AG09309 (cell line): Measurements from ENCODE around the gene SYT7.

Source experiments
- DNase-seq: peaks from one replicate; pipeline ENCODE4 v3.0.0-alpha.2; 2010; ENCODE audit warnings: low read depth
- H3K4me3 ChIP-seq: 2 replicates; pipeline ENCODE4 v1.5.1; 2011; ENCODE audit warnings: mild to moderate bottlenecking, low read depth, low read length, moderate library complexity; ENCODE audit not compliant: control insufficient read depth
- CTCF ChIP-seq: IDR thresholded peaks from 2 replicates; pipeline ENCODE4 v1.5.1; 2011; ENCODE audit warnings: mild to moderate bottlenecking, low read depth, low read length, inconsistent platforms; ENCODE audit not compliant: insufficient read depth, control insufficient read depth; ENCODE audit errors: missing control alignments

The SYT7 gene

GRCh38 chr11:61491736-61492395 lies 89.0 kb downstream of the SYT7 start:
- no peak for DNase-seq
- H3K4me3 ChIP-seq = no peak overlapping the region
- no peak for TF ChIP-seq CTCF

- H3K4me3 ChIP-seq = no peak overlapping the region
- DNase-seq = no peak
Measured at GRCh38 chr11:61489833-61490721, 90.8 kb downstream of the SYT7 start.

GRCh38 chr11:61488651-61489291 lies 92.1 kb downstream of the SYT7 start:
- TF ChIP-seq CTCF = no peak
- no peak overlapping the region for H3K4me3 ChIP-seq
- DNase-seq = no peak

More at GRCh38 chr11:61489833-61490721, 90.8 kb downstream of the SYT7 start:
- no peak for TF ChIP-seq CTCF

- TF ChIP-seq CTCF = no peak
- H3K4me3 ChIP-seq = no peak overlapping the region
- DNase-seq = no peak
Measured at GRCh38 chr11:61487342-61488025, 93.4 kb downstream of the SYT7 start.

GRCh38 chr11:61486779-61487178 lies 94.1 kb downstream of the SYT7 start:
- DNase-seq = no peak
- TF ChIP-seq CTCF = no peak
- H3K4me3 ChIP-seq = no peak overlapping the region

GRCh38 chr11:61486011-61486620 lies 94.8 kb downstream of the SYT7 start:
- no peak for TF ChIP-seq CTCF
- H3K4me3 ChIP-seq = no peak overlapping the region
- DNase-seq = no peak
